ENCODE results near the gene FLT3.
A peak's percentile ranks its signal among the peaks of the same experiment; 100 is the strongest.
"Not testable (repeated sequence)": the region's sequence is repeated elsewhere in the genome, so short reads cannot be mapped to it uniquely, and the experiment has no call there.

Gene FLT3

DNA sequence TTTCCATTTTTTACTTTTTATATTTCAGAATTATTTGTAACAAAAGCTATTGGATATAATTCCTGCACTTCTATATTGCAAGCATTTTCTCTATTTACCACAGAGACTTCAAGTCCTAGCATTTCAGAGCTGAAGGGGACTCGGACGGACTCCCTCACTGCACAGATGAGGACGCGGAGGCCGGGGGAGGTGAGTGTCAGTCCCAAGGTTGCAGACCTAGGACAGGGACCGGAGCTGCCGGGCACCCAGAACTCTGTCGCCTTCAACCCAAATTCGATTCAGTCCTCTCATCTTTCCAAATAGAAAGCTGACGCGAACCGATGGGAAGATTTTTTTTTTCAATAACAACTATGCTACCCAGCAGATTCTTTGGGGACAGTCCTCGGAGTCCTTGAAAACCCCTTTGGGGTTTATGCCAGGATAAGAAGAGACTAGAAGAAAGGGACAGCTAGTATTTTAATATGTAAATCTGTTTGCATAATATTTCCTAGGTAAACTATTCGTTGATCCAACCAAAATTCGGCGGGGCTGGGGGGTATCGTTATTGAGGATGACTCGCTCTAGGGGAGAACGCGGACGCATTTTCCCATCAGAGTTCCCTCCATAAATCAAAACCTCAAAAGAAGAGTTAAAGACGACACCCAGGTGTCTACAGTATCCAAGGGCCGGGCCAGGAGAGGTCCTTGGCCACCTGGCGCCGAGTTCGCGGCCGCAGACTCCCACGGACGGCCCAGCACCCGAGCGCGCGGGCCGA lies 803 bp downstream of the FLT3 start:
- DNase-seq (ENCODE audit: low read depth), result no peak

DNA sequence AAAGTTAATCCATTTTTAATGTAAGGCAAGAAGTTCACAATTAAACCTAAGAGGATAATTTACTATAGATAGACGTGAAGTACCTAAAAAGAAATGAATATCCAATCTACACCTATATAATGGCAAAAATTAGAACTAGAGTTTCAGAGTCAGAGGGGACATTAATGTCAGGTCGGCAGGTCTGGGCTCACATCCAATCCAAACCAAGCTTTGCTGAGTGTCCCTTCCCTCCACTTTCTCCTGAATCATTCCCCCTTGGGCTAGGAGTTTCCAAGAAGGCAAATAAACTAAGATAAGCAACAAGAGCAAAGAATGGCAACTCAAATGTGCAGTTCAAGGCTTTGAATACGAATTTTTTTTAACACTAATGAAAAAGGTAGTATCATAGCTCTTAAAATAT lies 2.9 kb downstream of the FLT3 start:
- no peak for DNase-seq (ENCODE audit: low read depth)

DNA sequence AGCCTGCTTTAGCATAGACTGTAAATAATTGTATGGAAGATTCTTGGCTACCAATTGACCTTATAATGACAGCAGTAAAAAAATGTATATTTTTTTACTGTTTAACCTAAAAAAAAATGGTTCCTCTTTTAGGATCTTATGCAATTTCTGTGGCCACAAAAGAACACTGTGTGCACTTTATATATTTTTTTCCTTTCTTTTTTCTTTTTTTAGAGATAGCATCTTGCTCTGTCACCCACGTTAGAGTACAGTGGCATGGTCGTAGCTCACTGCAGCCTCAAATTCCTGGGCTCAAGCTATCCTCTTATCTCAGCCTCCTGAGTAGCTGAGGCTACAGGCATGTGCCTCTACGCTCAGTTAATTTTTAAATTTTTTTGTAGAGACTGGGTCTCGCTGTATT lies 6.1 kb downstream of the FLT3 start:
- DNase-seq (ENCODE audit: low read depth), result no peak

DNA sequence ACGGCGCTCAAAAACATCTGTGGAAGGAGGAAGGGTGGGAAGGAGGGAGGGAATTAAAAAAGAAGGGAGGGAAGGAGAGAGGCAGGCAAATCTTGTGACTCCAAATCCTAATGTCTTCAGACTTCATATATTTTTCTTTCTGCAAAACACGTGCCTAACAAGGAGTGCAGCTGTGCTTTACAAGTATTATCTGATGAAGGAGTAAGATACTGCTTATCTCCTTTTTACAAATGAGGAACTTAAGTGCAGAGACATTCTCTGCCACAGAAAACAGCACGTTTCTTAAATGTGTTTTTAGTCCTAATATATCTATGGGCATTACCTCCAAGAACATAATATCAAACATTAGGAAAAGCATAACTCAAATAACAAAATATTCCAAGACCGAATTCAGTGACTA lies 6.5 kb downstream of the FLT3 start:
- DNase-seq (ENCODE audit: low read depth), result no peak

DNA sequence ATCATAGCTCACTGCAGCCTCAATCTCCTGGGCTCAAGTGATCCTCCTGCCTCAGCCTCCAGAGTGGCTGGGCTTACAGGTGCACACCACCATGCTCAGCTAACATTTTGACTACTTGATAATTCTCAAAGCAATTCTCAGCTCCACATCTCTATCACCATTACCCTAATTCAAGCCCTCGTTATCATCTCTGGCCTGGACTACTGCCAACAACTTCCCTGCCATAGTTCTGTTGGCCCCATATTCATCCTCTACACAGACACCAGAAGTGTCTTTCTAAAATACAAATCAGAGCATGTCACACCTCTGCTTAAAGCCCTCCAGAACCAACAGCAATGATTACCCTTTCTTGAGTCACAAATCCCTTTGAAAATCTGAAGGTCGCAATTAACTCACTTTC lies 7.9 kb downstream of the FLT3 start:
- DNase-seq (ENCODE audit: low read depth), result no peak

DNA sequence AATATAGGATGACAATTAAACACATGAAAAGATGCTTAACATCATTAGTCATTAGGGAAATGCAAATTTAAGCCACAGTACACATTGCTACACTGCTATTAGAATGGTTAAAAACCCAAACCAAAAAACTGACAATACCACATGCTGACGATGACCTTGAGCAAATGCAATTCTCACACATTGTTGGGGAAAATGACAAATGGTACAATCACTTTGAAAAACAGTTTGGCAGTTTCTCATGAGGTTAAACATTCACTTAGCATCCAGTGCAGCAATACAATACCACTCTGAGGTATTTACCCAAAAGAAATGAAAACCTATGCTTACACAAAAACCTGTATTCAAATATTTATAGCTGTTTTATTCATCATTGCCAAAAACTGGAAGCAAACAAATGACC lies 11.3 kb downstream of the FLT3 start:
- DNase-seq (ENCODE audit: low read depth), result no peak

DNA sequence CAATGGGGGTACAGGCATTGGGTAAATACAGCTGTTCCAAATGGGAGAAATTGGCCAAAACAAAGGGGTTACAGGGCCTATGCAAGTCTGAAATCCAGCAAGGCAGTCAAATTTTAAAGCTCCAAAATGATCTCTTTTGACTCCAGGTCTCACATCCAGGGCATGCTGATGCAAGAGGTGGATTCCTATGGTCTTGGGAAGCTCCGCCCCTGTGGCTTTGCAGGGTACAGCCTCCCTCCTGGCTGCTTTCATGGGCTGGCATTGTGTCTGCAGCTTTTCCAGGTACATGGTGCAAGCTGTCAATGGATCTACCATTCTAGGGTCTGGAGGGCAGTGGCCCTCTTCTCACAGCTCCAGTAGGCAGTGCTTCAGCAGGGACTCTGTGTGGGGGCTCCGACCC lies 22.6 kb downstream of the FLT3 start:
- DNase-seq (ENCODE audit: low read depth), result not testable (repeated sequence)

DNA sequence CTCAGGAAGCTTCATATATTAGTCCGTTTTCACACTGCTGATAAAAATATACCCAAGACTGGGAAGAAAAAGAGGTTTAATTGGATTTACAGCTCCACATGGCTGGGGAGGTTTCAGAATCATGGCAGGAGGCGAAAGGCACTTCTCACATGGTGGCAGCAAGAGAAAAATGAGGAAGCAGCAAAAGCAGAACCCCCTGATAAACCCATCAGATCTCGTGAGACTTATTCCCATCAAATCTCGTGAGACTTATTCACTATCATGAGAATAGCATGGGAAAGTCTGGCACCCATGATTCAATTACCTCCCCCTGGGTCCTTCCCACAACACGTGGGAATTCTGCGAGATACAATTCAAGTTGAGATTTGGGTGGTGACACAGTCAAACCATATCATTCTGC lies 23.1 kb downstream of the FLT3 start:
- DNase-seq (ENCODE audit: low read depth), result no peak

DNA sequence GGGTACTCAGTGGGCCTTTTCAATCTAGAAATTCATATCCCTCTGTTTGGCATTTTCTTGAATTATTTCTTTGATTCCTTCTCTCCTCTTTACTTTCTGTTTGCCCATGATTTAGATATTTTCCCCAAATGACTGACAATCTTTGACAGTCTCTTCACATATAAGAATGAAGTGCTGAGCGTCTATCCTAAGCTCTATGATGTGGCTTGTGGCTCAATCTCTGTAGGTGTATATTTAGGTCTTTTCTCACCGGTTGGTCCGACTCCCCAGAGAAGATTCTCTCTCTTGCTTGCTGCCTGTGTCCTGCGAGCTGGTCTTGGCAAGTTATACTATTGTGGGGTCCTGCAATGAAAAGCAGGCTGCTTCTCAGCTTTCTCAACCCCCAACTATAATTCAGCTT lies 29.0 kb downstream of the FLT3 start:
- DNase-seq (ENCODE audit: low read depth), result no peak

DNA sequence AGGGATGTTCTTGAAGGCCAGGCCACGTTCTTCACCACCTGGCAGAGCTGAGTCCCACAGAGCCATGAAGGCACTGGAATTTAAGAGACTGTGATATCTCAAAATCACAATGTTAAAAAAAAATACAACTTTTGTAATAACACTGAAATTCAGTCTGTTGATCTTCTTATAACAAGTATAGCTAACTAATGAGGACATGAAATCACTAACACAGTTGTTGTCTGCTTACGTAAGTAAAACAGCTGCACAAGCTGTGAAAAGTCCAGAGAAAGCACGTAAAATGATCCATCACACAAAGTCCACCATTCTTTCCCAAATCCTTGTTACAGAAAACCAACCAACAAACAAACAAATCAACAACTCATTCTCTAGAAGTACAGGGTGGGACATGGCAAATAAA lies 32.9 kb downstream of the FLT3 start:
- no peak for DNase-seq (ENCODE audit: low read depth)

DNA sequence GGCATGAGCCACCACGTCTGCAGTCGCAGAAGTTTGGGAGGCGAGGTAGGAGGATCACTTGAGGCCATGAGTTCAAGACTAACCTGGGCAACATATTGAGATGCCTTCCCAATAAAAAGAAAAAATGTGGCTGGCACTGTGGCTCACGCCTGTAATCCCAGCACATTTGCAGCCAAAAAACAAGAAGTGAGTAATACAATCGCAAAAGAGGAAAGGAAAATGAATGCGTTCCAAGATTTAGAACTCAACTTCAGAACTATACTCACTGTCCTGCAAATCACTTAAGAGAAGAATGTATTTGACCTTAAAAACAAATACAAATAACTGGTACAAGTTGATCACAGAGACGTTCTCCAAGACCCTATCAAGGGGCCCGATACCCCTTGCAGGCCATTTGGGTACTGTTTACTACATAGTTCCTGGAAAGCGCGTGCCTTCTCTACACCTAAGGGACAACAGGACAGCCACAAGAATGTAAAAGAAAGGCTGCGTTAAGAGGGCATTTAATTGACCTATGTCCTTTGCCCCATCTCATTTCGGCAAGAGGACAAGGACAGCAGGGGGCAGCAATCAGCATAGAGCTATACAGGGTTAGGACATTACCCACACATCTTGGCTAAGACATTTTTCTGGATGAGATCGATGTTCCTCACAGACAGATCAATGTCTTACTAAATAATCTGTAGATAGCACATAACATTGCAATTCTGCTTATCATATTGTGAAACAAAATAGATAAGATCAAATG lies 41.3 kb downstream of the FLT3 start:
- DNase-seq (ENCODE audit: low read depth), result peak; percentile 24

DNA sequence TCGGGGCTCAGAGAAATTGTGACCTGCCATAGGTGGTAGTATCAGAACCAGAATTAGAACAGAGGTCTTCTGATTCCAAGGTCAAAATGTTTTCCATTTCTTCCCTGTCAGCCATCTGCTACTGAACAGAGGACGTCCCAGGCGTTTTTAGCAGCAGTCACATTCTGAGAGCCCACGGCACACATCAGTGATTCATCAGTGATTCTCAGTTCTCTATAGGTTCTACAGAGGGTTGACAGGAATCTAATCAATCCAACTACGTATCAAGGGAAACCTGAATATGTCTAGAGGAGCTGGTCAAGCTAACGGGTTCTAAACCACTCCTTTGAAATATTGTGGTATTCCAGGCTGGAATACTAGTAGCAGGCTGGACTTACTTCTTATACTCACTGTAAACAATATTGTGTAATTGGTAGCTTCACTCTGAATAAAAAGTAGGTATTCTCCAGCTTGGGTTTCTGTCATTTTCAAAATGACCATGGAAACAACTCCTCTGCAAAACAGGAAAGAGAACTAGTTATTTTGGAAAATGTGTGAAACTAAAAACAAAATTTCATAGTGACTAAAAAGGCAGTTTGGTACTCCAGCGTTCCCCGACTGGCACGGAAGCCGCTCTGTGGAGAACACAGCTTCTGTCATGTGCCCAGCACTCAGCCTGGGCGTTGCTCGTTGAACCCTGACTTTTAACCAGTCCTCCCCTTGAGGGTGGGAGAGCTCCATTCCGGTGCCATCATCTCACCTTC lies 43.2 kb downstream of the FLT3 start:
- DNase-seq (ENCODE audit: low read depth), result no peak

DNA sequence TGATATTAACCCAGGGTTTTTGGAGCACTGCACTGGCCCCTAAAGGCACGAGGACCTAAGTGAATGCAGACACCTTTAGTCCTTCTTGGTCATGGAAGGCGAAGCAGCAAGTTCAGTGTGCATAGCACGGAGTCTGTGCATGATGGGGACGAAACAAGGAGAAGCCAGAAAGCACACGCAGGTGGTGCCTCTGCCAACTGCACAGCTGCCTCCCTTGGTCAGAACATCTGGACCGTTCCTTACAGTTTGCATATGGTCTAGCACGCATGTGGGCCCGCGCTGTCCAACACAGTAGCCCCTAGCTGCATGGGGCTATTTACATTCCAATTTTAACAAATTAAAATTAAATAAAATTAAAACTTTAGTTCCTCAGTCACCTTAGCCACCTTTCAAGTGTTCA lies 44.0 kb downstream of the FLT3 start:
- no peak for DNase-seq (ENCODE audit: low read depth)

DNA sequence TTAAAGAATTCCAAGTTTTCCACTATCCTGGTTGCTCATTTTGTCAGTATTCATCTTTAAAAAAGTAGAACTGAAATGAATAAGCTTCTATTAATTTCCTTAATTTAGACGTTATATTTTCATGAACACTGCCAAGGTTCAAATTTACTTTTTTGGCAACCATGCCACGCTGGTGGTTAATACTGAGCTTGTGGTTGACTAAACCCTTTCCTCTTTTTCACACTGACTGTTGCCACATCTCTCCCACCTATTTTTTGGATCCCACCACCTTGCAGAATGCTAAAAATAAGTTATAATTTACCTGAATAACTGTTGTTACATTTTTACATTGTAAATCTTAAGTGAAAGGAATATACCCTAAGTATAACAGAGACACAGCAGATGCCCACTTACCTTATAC lies 45.0 kb downstream of the FLT3 start:
- no peak for DNase-seq (ENCODE audit: low read depth)

DNA sequence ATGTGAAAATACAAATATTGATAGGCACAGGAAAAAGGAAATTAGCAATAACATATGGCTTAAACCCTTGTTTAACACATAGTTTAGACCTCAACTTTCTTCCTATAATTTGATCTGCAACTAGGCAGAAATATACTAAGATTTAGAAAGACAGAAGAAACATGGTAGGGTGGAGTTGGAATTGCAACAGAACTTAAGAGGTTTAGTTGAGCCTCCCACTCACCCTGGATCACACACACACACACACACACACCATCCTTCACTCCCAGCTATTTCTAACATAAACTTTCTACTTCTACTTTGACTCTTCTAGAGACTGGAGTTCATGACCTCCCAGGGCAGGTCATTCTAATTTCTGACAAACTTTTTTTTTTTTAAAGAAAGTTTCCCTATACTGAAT lies 47.4 kb downstream of the FLT3 start:
- no peak for DNase-seq (ENCODE audit: low read depth)

DNA sequence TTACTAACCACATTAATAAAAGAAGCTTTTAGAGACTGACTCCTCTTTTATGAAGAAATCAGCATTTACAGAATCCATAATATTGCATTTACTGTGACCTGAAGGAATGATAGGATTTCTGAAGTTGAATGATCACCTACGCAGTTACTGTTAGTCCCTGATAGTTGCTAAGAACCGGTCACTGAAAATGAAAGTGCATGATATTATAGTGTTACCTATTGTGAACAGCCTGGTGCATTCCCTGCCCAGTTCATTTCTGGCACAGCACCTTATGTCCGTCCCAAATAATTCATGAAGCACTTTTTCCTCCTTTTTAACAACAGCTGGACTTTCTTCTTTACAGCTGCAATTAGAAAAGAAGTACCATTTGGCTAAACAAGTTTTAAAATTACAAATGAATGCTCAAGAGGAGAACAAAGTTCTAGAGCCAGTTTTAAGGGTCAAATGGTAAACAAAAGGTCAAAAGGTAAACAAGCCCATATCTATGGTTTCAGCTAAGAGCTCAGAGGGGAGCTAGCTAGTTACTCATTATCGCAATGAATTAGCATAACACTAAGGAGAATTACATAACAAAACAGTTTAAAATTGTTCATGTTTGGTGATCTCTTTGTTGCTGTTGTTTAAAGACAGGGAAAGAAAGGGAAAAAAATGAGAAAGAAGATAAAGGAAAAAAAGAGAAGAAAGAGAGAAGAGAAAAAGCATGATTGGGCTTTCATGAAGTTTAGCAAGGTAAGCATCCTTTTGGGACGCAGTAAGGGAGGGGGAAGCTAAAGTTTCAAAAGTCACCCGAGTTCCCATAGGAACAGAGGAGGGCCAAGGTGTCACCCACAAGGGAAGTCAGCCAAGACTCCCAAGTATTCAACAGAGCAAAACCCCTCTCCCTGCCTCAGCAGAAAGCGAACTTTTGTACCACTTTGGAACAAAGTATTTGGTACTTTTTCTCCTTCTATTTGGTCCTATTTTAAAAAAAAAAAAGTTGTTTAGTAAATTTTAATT lies 50.2 kb downstream of the FLT3 start:
- no peak for DNase-seq (ENCODE audit: low read depth)

DNA sequence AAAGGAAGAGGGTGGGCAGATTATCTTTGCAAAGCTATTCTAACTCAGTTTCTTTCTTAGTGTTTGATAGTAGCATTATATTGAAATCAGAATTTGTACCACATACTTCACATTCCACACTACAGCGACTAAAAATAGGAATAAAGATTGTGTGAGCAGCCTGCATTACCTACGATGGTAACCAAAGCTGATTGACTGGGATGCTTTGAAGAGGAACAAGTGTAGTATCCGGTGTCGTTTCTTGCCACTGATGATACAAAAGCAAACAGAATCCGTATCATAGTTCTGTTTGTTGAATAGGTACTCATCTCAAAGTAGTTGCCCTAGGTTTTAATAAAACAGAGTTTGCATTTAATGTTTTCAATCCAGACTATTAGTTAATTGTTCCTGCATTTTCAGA lies 51.2 kb downstream of the FLT3 start:
- DNase-seq (ENCODE audit: low read depth), result no peak

DNA sequence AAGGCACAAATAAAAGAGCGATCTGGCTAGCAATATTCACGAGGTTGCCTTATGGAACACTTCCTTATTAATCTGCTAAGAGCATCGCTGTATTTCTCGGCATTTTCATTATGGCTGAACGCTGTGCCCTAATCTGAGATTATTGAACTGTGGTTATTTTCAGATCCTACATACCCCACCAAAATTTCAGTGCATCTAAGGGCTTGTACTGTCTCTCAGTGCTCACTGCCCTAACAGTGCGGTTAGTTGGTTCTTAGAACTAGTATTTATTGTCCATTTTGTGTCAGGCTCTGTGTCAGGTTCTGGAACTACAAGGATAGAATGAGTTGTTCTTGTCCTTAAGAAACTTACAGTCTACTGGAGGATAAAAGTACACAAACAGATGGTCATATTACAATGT lies 51.6 kb downstream of the FLT3 start:
- DNase-seq (ENCODE audit: low read depth), result no peak

DNA sequence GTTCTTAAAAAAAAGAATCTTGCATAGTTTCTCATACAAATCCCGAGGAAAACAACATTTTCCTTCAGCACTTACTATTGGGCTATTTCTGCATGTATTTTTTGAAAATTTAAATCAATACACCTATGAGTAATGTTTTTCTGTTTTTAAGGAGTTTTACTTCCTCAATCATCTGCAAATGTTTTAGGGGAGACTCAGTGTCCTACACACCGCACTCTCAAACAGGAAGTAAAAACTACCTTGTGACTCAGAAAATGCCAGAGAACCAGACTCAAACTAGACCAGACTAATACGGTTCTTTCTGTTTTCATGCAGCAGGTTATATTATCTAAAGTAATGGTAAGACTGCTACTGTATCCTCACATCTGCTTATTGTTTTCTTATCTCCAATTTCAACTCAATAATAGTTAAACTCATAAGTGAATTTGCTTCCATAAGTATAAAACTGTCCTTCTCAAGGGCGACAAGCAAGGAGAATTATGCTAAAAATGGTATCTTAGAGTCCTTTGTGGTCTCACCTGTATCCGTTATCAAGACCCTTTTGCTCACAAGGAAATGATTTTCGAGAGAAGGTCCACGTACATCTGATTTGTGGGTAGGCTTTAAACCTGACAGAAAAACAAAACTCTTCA lies 52.5 kb downstream of the FLT3 start:
- DNase-seq (ENCODE audit: low read depth), result no peak

DNA sequence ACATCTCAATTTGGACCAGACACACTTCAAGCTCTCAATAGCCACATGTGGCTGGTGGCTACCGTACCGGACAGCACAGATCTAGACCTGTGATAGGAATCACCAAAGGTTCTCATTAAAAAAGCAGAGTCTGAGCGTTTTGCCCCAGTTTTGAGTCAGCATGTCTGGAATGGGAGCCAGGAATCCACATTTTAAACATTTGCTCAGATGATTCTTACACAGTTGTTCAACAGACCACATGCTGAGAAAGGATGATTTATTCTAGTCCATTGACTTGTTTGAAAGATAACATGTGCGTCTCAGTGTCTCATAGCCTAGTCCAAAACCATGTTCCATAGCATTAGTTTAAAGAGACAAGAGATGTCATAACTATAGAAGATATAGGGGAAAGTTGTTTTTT lies 53.4 kb downstream of the FLT3 start:
- no peak for DNase-seq (ENCODE audit: low read depth)

DNA sequence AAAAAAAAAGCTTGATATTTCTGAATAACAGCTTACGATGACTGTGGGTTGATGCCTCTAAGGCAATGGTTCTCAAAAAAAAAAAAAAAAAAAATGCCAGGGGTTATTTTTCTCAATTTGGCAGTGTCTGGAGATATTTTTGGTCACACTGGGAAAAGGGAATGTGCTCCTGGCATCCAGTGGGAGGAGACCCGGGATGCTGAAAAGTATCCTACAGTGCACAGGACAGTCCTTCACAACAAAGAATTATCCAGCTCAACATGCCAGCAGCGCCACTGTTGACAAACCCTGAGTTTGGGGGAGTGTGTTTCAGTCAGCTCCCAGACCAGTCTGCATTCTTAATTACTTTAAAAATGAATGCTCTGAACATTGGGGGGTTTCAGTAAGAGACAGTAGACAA lies 54.5 kb downstream of the FLT3 start:
- no peak for DNase-seq (ENCODE audit: low read depth)
